ENCODE data around the gene C1R. TPM values are rescaled to one million over a fixed set of nuclear protein-coding genes. Genes with fewer than 3 reads are reported as not detected.

C1R gene
- total RNA-seq, 1 donor from 2014 or later, result 3.3 TPM

DNA sequence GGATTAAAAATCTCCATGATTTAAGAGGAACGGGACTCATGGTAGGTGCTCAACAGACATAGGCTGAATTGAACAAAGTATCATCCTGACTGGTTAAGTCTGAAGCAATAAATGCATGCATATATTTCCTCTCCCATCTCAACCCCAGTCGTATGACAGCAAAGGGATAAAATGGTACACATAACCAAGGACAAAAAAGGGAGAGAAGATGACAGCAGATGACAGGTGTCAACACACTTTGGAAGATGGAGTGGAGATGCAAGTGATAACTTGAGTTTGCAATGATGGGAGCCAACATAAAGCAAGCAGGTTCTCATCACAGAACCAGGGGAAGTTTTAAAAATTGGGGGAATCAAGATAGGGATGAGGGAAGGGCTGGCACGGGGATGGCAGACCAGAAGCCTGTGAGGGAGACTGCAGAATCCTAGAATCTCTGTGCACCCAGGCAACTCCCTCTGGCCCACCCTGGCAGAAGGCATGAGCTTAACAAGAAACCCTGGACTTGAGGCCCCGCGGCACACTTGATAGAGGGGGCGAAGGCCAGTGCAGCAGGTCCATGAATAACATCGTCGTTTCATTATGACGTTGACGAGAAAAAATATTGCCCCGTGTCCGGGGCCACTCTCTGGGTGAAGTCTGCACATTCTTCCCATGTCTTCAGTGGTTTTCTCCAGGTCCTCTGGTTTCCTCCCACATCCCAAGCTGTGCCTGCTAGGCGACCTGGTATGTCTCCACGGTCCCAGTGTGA is 11.8 kb upstream of the C1R start:
- TF ChIP-seq EZH2phosphoT487 (IDR thresholded peaks at IDR 0.05) (no peak), EZH2 (IDR thresholded peaks at IDR 0.05) (no peak)
- TF ChIP-seq, protein P1, sequence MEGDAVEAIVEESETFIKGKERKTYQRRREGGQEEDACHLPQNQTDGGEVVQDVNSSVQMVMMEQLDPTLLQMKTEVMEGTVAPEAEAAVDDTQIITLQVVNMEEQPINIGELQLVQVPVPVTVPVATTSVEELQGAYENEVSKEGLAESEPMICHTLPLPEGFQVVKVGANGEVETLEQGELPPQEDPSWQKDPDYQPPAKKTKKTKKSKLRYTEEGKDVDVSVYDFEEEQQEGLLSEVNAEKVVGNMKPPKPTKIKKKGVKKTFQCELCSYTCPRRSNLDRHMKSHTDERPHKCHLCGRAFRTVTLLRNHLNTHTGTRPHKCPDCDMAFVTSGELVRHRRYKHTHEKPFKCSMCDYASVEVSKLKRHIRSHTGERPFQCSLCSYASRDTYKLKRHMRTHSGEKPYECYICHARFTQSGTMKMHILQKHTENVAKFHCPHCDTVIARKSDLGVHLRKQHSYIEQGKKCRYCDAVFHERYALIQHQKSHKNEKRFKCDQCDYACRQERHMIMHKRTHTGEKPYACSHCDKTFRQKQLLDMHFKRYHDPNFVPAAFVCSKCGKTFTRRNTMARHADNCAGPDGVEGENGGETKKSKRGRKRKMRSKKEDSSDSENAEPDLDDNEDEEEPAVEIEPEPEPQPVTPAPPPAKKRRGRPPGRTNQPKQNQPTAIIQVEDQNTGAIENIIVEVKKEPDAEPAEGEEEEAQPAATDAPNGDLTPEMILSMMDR (IDR thresholded peaks at IDR 0.05), result no peak
- peaks cover 12% of the 10 kb centered on the region for H3K9me3 Mint-ChIP-seq
- H3K27me3 Mint-ChIP-seq (ENCODE audit: insufficient read depth, low read depth), result peaks cover 3% of the 10 kb centered on the region
- H3K27ac Mint-ChIP-seq, result no peak overlapping the region
- Histone ChIP-seq H3K9me3 (ENCODE audit: low read depth) (peaks cover 4% of the 10 kb centered on the region), H3K4me3 (no peak overlapping the region), H3K27me3 (no peaks in the 10 kb centered on the region), H4K20me1 (ENCODE audit: low read depth) (no peaks in the 10 kb centered on the region), H3K4me2 (no peak overlapping the region), H3K36me3 (peaks cover 15% of the 10 kb centered on the region), H2AFZ (replicated peaks) (no peak overlapping the region), H3K9ac (no peak overlapping the region), H3F3A (ENCODE audit: low read depth) (peaks cover 5% of the 10 kb centered on the region), H3K4me1 (no peaks in the 10 kb centered on the region), H3K27ac (no peak overlapping the region), H3K79me2 (ENCODE audit: low read depth) (peaks cover 9% of the 10 kb centered on the region)
- H3K4me3 Mint-ChIP-seq, result no peak overlapping the region
- peaks cover 12% of the 10 kb centered on the region for H3K4me1 Mint-ChIP-seq
- DNase-seq (ENCODE audit: low spot score), result no peak
- peaks cover 8% of the 10 kb centered on the region for H3K36me3 Mint-ChIP-seq

DNA sequence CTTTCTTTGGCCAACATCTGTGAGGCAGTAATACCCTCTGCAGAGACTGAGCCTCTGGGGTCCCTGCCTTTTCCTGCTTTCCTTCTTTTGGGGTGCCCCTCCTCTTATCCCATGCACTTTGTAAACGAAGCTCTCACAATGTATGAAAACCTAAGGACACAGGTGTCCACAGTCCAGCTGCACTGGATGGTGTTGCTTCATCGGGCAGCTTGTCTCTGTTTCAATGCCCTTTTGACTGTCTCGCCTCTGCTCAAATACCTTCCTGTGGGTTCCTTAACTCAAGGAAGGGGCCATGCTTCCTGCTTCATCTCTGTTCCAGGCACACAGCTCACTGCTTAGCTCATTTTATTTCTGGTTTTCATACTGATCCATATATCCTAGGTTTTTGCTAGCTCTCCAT is 10.3 kb upstream of the C1R start:
- H3K27ac ChIP-seq, result no peak overlapping the region
- no peaks in the 10 kb centered on the region for H4K20me1 ChIP-seq (ENCODE audit: low read depth)
- Mint-ChIP-seq H3K9me3 (peaks cover 12% of the 10 kb centered on the region), H3K4me1 (peaks cover 2% of the 10 kb centered on the region), H3K36me3 (peaks cover 8% of the 10 kb centered on the region), H3K27me3 (ENCODE audit: insufficient read depth, low read depth) (no peaks in the 10 kb centered on the region), H3K27ac (no peak overlapping the region), H3K4me3 (no peak overlapping the region)
- peaks cover 7% of the 10 kb centered on the region for H3K79me2 ChIP-seq (ENCODE audit: low read depth)
- H3K9ac ChIP-seq, result no peak overlapping the region
- peaks cover 18% of the 10 kb centered on the region for H3K36me3 ChIP-seq
- DNase-seq (ENCODE audit: low spot score), result no peak
- peaks cover 4% of the 10 kb centered on the region for H3K9me3 ChIP-seq (ENCODE audit: low read depth)
- no peak overlapping the region for H3K4me3 ChIP-seq
- H3K4me2 ChIP-seq, result no peak overlapping the region
- no peaks in the 10 kb centered on the region for H3K27me3 ChIP-seq
- H3F3A ChIP-seq (ENCODE audit: low read depth), result peaks cover 2% of the 10 kb centered on the region
- no peak overlapping the region for H2AFZ ChIP-seq (replicated peaks)
- no peaks in the 10 kb centered on the region for H3K4me1 ChIP-seq
- TF ChIP-seq, protein P1 (IDR thresholded peaks at IDR 0.05), result no peak
- TF ChIP-seq EZH2phosphoT487 (IDR thresholded peaks at IDR 0.05) (no peak), EZH2 (IDR thresholded peaks at IDR 0.05) (no peak)

DNA sequence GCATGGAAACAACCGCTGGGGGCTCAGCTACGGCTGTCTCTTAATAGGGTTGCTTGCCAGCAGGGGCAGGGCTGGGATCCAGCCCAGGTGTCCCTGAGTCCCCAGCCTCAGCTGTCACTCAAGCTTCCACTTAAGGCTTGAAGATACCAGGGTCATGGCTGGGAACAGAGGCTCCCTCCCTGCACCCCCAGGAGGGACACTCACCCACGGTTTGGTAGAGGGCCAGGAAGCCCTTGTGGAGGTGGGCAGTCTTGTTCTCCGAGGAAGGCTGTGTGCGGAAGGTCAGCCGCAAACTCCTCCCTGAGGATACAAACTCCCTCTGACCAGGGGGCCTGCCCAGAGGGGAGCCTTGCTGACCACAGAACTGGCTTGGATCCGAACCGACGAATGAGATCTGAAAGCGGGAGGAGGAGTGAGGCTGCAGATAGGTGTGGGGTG is 9.5 kb upstream of the C1R start:
- Histone ChIP-seq H3K4me2 (no peak overlapping the region), H3K9ac (no peak overlapping the region), H3K79me2 (ENCODE audit: low read depth) (no peaks in the 10 kb centered on the region), H3K27ac (no peak overlapping the region), H3K27me3 (no peaks in the 10 kb centered on the region), H3K9me3 (ENCODE audit: low read depth) (no peaks in the 10 kb centered on the region), H4K20me1 (ENCODE audit: low read depth) (no peaks in the 10 kb centered on the region), H3K4me3 (no peak overlapping the region), H2AFZ (replicated peaks) (no peak overlapping the region), H3K4me1 (no peaks in the 10 kb centered on the region), H3K36me3 (peaks cover 14% of the 10 kb centered on the region), H3F3A (ENCODE audit: low read depth) (no peaks in the 10 kb centered on the region)
- TF ChIP-seq EZH2 (IDR thresholded peaks at IDR 0.05) (no peak), EZH2phosphoT487 (IDR thresholded peaks at IDR 0.05) (no peak)
- TF ChIP-seq, protein P1 (IDR thresholded peaks at IDR 0.05), result no peak
- Mint-ChIP-seq H3K9me3 (peaks cover 10% of the 10 kb centered on the region), H3K4me3 (no peak overlapping the region), H3K27ac (no peak overlapping the region), H3K4me1 (peaks cover 2% of the 10 kb centered on the region), H3K36me3 (peaks cover 6% of the 10 kb centered on the region), H3K27me3 (ENCODE audit: insufficient read depth, low read depth) (no peaks in the 10 kb centered on the region)
- DNase-seq (ENCODE audit: low spot score), result no peak

All from neural progenitor cell (in vitro differentiated cells).